GM23248 (cell line): ENCODE data around the gene PCYT2. TPM values are rescaled to one million over a fixed set of nuclear protein-coding genes. Genes with fewer than 3 reads are reported as not detected.

Experiments
- DNase-seq: peaks from one replicate; pipeline ENCODE4 v3.0.0-alpha.2; 2015
- H2AFZ ChIP-seq: fragments of 200-600 bp; sonication (generic); 2 replicates; pipeline ENCODE4 v1.6.1; 2016; ENCODE audit warnings: antibody characterized with exemption
- H3F3A ChIP-seq: fragments of 200-600 bp; sonication (generic); 2 replicates; pipeline ENCODE4 v1.6.1; 2016; ENCODE audit warnings: mild to moderate bottlenecking, antibody characterized with exemption, mixed run types; ENCODE audit not compliant: insufficient read depth
- H3K27ac ChIP-seq: fragments of 200-600 bp; sonication (generic); 2 replicates; pipeline ENCODE4 v1.5.1; 2016; ENCODE audit warnings: mild to moderate bottlenecking
- H3K27me3 ChIP-seq: fragments of 200-600 bp; sonication (generic); replicated peaks from 2 replicates; pipeline ENCODE4 v1.6.1; 2016; ENCODE audit warnings: mild to moderate bottlenecking; ENCODE audit not compliant: insufficient read depth
- H3K36me3 ChIP-seq: fragments of 200-600 bp; sonication (generic); 2 replicates; pipeline ENCODE4 v1.6.1; 2016; ENCODE audit warnings: low read depth, mild to moderate bottlenecking
- H3K4me1 ChIP-seq: fragments of 200-600 bp; sonication (generic); 2 replicates; pipeline ENCODE4 v1.6.1; 2016; ENCODE audit warnings: mild to moderate bottlenecking; ENCODE audit not compliant: insufficient read depth
- H3K4me2 ChIP-seq: fragments of 200-600 bp; sonication (generic); one replicate; pipeline ENCODE4 v1.6.1; 2016; ENCODE audit warnings: mild to moderate bottlenecking; ENCODE audit not compliant: unreplicated experiment
- H3K4me3 ChIP-seq: fragments of 200-600 bp; sonication (generic); 2 replicates; pipeline ENCODE4 v1.5.1; 2016; ENCODE audit warnings: mild to moderate bottlenecking
- H3K79me2 ChIP-seq: fragments of 200-600 bp; sonication (generic); 2 replicates; pipeline ENCODE4 v1.6.1; 2016; ENCODE audit warnings: mild to moderate bottlenecking; ENCODE audit not compliant: insufficient read depth
- H3K9ac ChIP-seq: fragments of 200-600 bp; sonication (generic); 2 replicates; pipeline ENCODE4 v1.6.1; 2016; ENCODE audit warnings: mild to moderate bottlenecking
- H3K9me2 ChIP-seq: fragments of 200-600 bp; sonication (generic); 2 replicates; pipeline ENCODE4 v1.6.1; 2016; ENCODE audit warnings: mixed run types, mild to moderate bottlenecking, moderate library complexity; ENCODE audit not compliant: insufficient read depth
- H3K9me3 ChIP-seq: fragments of 200-600 bp; sonication (generic); one replicate; pipeline ENCODE4 v1.6.1; 2017; ENCODE audit warnings: low read depth
- H4K20me1 ChIP-seq: fragments of 200-600 bp; sonication (generic); 2 replicates; pipeline ENCODE4 v1.6.0; 2016; ENCODE audit not compliant: insufficient read depth
- EZH2 ChIP-seq: fragments of 200-600 bp; sonication (generic); IDR thresholded peaks from 2 replicates; pipeline ENCODE4 v1.6.1; 2018; ENCODE audit warnings: antibody characterized with exemption, mild to moderate bottlenecking; ENCODE audit not compliant: insufficient read depth, poor library complexity, severe bottlenecking
- EZH2phosphoT487 ChIP-seq: fragments of 200-600 bp; sonication (generic); IDR thresholded peaks from 2 replicates; pipeline ENCODE4 v1.6.1; 2018; ENCODE audit warnings: antibody characterized with exemption, moderate library complexity, mild to moderate bottlenecking, low read depth; ENCODE audit not compliant: insufficient read depth
- WGBS, 2 experiments: methylation state at CpG; one replicate each; pipeline ENCODE4 v1.1.6; 2015 to 2017; ENCODE audit warnings: low lambda C conversion rate in 2 of 2, low coverage in 1 of 2; ENCODE audit errors: missing lambda C conversion rate in 2 of 2; 5-methylcytosine and 5-hydroxymethylcytosine counted together
- in situ Hi-C: fragments of 300-500 bp; cut with MboI; formaldehyde crosslinking; loops from 2 replicates; pipeline ENCODE4 v1.15.0; 2020
- polyA plus RNA-seq: library from polyadenylated mRNA; unstranded; fragments of >200 nt; fragmentation: Nextera tagmentation; extraction: Ambion mirVana; gene quantifications from 2 replicates; pipeline ENCODE4 v1.2.1, GENCODE V29; 2016
- total RNA-seq: library from RNA; depleted of rRNA; stranded (reverse); fragments of >200 nt; shearing (Covaris generic); gene quantifications from 2 replicates; pipeline ENCODE4 v1.2.3, GENCODE V29; 2014

Gene PCYT2
- total and polyA plus RNA-seq, 2 experiments from 2014 or later, result 25.6 to 36.9 TPM

DNA sequence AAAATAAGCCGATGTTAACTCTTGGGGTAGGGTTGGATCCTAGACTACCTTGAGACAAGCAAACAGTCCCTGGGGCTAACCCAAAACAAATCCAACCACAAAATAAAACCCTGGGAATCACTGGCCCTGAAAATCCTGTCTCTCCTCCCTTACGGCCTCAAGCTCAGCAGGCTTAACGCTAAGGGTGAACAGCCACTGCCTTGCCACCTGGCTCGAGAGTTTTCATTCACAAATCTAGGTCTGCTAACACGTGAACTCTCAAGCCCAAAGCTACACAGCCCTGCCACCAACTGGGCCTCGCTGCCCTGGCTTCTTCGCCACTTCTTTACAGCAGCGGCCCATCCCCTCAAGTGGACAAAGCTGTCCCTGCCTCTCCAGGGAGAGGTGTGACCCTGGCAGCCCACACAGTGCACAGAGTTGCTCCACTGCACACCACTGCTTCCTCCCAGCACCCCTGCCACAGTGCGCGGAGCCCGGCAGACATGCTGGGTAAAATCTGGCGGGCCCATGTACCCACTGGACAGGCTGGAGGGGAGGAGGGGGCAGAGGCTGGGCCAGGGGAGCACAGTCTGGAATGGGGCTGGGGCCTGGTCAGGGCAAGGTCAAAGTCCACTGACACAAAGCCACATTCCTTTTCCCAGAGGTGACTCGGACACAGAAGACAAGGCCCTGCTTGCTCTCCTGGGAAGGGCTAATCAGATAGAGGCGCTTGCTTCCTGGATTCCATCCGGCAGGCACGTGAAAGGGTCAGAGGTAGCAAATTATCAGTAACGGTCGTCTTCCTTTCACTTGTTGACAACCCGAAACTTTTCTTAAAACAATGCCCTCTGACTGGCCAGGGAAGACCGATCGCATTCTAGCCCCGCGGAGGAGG, 996 bp downstream of the PCYT2 start:
- TF ChIP-seq EZH2phosphoT487 (no peak), EZH2 (no peak)
- H3K4me2 ChIP-seq, result peak overlapping the region; percentile 83

DNA sequence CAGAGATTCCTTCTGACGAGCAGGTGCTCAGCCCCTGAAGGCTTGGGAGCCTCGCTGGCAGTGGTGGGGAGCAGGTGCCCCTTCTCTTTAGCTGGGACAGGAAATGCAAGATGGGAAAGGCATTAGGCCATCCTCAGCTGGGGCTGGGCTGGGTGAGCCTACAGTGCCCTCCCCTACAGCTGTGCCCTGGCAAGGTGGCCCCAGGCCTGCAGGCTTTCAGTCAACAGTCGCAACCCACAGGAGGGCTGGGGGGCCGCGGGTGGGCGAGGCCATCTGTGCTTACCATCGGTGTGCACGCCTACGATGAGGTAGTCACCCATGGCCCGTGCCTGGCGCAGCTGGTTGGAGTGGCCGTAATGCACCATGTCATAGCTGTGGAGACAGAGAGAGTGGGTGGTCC, 2.0 kb downstream of the PCYT2 start:
- TF ChIP-seq EZH2, result no peak
- no peak for TF ChIP-seq EZH2phosphoT487
- H2AFZ ChIP-seq, result no peak overlapping the region
- 0 out of 2 replicates have a peak, but pooled peaks cover 5% of the 10 kb centered on the region for H3F3A ChIP-seq
- H3K27me3 ChIP-seq, result no peaks in the 10 kb centered on the region
- no peak overlapping the region for H3K4me3 ChIP-seq
- WGBS, 2 experiments, result 94 to 98% methylated on average over 12 of the region's 12 CpGs
- no peak overlapping the region for H3K4me2 ChIP-seq
- no peaks in the 10 kb centered on the region for H4K20me1 ChIP-seq
- no peak overlapping the region for H3K9ac ChIP-seq
- no peaks in the 10 kb centered on the region for H3K79me2 ChIP-seq
- no peaks in the 10 kb centered on the region for H3K9me3 ChIP-seq
- no peak for DNase-seq
- no peaks in the 10 kb centered on the region for H3K9me2 ChIP-seq
- H3K27ac ChIP-seq, result no peak overlapping the region
- in situ Hi-C loops, result no loop called here
- H3K4me1 ChIP-seq, result peaks cover 4% of the 10 kb centered on the region; the same call in 1 of the 2 replicates
- H3K36me3 ChIP-seq, result 0 out of 2 replicates have a peak, but pooled peaks cover 10% of the 10 kb centered on the region

More for the DNA sequence above, 996 bp downstream of the PCYT2 start:
- H3K27ac ChIP-seq, result no peak overlapping the region
- H3K27me3 ChIP-seq, result no peaks in the 10 kb centered on the region
- H3K9me2 ChIP-seq, result no peaks in the 10 kb centered on the region
- no peaks in the 10 kb centered on the region for H3K9me3 ChIP-seq
- H4K20me1 ChIP-seq, result no peaks in the 10 kb centered on the region
- peak overlapping the region; percentile 70 for H3K9ac ChIP-seq
- 44 to 45% methylated on average over 23 of the region's 23 CpGs for WGBS, 2 experiments
- in situ Hi-C loops, result no loop called here
- H3K36me3 ChIP-seq, result 0 out of 2 replicates have a peak, but pooled peaks cover 10% of the 10 kb centered on the region
- no peaks in the 10 kb centered on the region for H3K79me2 ChIP-seq
- peak overlapping the region; percentile 70 for H2AFZ ChIP-seq
- peak overlapping the region; percentile 77 for H3K4me3 ChIP-seq
- peaks cover 4% of the 10 kb centered on the region; the same call in 1 of the 2 replicates for H3K4me1 ChIP-seq
- DNase-seq, result peak; percentile 40
- H3F3A ChIP-seq, result 0 out of 2 replicates have a peak, but pooled peaks cover 5% of the 10 kb centered on the region

DNA sequence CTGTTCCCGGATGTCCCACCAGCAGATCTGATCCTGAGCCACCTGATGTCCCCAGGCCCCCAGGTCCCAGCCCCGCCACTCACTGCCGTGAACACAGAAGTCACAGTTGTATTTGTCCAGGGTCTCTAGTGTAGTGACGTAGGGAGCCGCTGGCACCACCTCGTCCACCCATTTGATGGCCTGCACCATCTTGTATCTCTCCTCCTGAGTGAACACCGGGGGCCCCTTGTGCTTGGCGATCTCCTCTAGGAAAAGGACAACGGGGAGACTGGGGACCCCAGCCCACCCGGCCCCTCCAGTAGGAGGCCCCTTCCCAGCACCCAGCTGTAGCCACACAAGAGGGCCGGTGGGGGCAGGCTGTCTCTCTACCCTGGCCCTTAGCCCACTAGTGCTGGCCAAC, 2.4 kb downstream of the PCYT2 start:
- no peaks in the 10 kb centered on the region for H3K9me2 ChIP-seq
- TF ChIP-seq EZH2, result no peak
- TF ChIP-seq EZH2phosphoT487, result no peak
- no peak for DNase-seq
- H3K9me3 ChIP-seq, result no peaks in the 10 kb centered on the region
- in situ Hi-C loops, result no loop called here
- H3K4me3 ChIP-seq, result no peak overlapping the region
- WGBS, 2 experiments, result 87 to 95% methylated on average over 8 to 11 of the region's 11 CpGs
- 0 out of 2 replicates have a peak, but pooled peaks cover 5% of the 10 kb centered on the region for H3F3A ChIP-seq
- no peak overlapping the region for H3K27ac ChIP-seq
- no peaks in the 10 kb centered on the region for H4K20me1 ChIP-seq
- no peaks in the 10 kb centered on the region for H3K27me3 ChIP-seq
- H3K79me2 ChIP-seq, result no peaks in the 10 kb centered on the region
- H2AFZ ChIP-seq, result no peak overlapping the region
- peaks cover 4% of the 10 kb centered on the region; the same call in 1 of the 2 replicates for H3K4me1 ChIP-seq
- H3K4me2 ChIP-seq, result no peak overlapping the region
- H3K9ac ChIP-seq, result no peak overlapping the region
- H3K36me3 ChIP-seq, result 0 out of 2 replicates have a peak, but pooled peaks cover 10% of the 10 kb centered on the region

DNA sequence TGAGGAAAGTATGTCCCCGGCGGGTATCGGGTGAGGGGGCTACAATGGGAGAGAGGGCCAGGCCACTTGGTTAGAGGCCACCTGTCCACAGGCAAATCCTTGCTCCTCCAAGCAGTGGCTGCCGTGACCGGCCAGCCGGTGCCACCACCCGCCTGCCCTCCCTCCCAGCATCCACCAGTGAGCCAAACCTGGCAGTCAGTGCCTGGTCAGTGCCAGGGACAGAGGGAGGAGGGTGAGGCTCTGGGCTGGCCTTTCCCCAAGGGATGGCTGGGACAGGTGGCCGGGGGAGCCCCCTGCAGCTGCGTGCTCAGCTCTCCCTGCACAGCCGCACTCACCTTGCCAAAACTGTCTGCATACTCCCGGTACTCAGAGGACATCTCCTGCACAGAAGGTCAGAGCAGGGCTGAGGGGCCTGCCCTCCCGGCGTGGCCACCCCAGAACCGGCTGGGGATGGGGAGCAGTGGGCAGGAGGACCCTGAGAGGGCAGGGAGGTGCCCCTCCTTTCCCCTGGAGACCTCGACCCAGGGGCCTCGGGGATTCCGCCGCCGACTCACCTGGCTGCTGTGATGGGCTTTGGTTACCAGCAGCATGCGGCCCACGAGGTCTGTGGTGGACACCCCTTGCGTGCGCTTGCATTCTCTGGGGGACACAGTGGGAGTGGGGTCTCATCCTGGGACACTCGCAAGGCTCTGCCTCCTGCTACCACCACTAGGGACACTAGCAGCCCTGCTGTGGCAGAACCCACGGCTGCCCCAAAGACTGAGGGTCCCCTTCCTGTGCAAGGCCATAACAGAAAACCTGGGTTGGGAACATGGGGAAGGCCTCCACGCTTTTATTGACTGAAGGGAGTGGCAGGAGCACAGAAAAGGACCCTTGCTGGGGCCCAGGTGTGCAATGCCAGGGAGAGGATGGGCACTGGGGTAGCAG, 3.7 kb downstream of the PCYT2 start:
- H3K4me2 ChIP-seq, result no peak overlapping the region
- 93 to 95% methylated on average over 25 to 26 of the region's 26 CpGs for WGBS, 2 experiments
- H2AFZ ChIP-seq, result no peak overlapping the region
- no peaks in the 10 kb centered on the region for H3K9me2 ChIP-seq
- H3K4me1 ChIP-seq, result peaks cover 4% of the 10 kb centered on the region; the same call in 1 of the 2 replicates
- H3K4me3 ChIP-seq, result no peak overlapping the region
- H3K27me3 ChIP-seq, result no peaks in the 10 kb centered on the region
- H3K79me2 ChIP-seq, result no peaks in the 10 kb centered on the region
- in situ Hi-C loops, result no loop called here
- no peak for TF ChIP-seq EZH2
- no peak for TF ChIP-seq EZH2phosphoT487
- H3K9ac ChIP-seq, result no peak overlapping the region
- no peak for DNase-seq
- no peaks in the 10 kb centered on the region for H3K36me3 ChIP-seq
- H3K27ac ChIP-seq, result no peak overlapping the region
- no peaks in the 10 kb centered on the region for H3K9me3 ChIP-seq
- no peaks in the 10 kb centered on the region for H4K20me1 ChIP-seq
- 0 out of 2 replicates have a peak, but pooled peaks cover 5% of the 10 kb centered on the region for H3F3A ChIP-seq
